GM21528 (cell line): Measurements from ENCODE around the gene CSF1R.

Source experiments
- ATAC-seq: cut with Tn5 transposase; IDR thresholded peaks from one replicate; pipeline ENCODE4 v1.9.1; 2021; ENCODE audit warnings: mild to moderate bottlenecking, moderate library complexity; ENCODE audit not compliant: unreplicated experiment, low FRiP score

CSF1R gene

GRCh38 chr5:150073677-150074076 lies 12.7 kb downstream of the CSF1R start:
- ATAC-seq = no peak

- ATAC-seq = no peak
These were observed 13.2 kb downstream of the CSF1R start for GRCh38 chr5:150073086-150073625.

- no peak for ATAC-seq
These were observed 15.5 kb downstream of the CSF1R start for GRCh38 chr5:150070821-150071220.

- no peak for ATAC-seq
These were observed 16.4 kb downstream of the CSF1R start for GRCh38 chr5:150069672-150070627.

GRCh38 chr5:150068961-150069645 lies 17.3 kb downstream of the CSF1R start:
- no peak for ATAC-seq

GRCh38 chr5:150068472-150068871 lies 17.9 kb downstream of the CSF1R start:
- ATAC-seq = no peak

- ATAC-seq = no peak
These were observed 18.3 kb downstream of the CSF1R start for GRCh38 chr5:150068071-150068470.

- ATAC-seq = no peak
These were observed 18.9 kb downstream of the CSF1R start for GRCh38 chr5:150067405-150067960.

GRCh38 chr5:150066901-150067396 lies 19.4 kb downstream of the CSF1R start:
- no peak for ATAC-seq

GRCh38 chr5:150066436-150066835 lies 19.9 kb downstream of the CSF1R start:
- no peak for ATAC-seq

- no peak for ATAC-seq
These were observed 20.5 kb downstream of the CSF1R start for GRCh38 chr5:150065886-150066285.

GRCh38 chr5:150065346-150065745 lies 21.0 kb downstream of the CSF1R start:
- ATAC-seq = no peak

- no peak for ATAC-seq
These were observed 21.6 kb downstream of the CSF1R start for GRCh38 chr5:150064681-150065220.

- no peak for ATAC-seq
These were observed 22.7 kb downstream of the CSF1R start for GRCh38 chr5:150063638-150064037.

GRCh38 chr5:150062216-150062922 lies 24.0 kb downstream of the CSF1R start:
- no peak for ATAC-seq

GRCh38 chr5:150061538-150061995 lies 24.8 kb downstream of the CSF1R start:
- ATAC-seq = no peak

- no peak for ATAC-seq
These were observed 25.9 kb downstream of the CSF1R start for GRCh38 chr5:150060471-150060870.

GRCh38 chr5:150059623-150060022 lies 26.7 kb downstream of the CSF1R start:
- ATAC-seq = no peak

GRCh38 chr5:150058480-150059126 lies 27.8 kb downstream of the CSF1R start:
- no peak for ATAC-seq
